Measurements from ENCODE around the gene SERBP1.

DNA sequence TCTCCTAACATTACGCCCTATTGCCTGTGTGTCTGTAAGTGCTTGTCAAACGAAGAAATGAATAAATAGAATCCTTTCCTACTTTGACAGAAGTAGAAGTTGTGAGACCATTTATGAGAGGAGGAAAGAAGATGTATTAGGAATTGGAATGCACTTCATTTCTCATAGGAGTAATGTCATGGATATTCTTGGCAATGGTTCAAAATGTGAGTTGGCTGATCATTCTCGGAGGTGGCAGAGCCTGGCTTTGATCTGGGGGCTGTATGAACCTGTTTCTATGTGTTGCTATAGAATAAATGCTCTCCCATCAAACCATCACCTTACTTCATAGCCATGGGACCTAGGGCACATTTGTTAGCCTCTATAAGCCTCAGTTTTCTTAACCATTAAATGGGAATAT, 10.1 kb upstream of the SERBP1 start:
- TF ChIP-seq SAP30 (IDR thresholded peaks at IDR 0.05; ENCODE audit: insufficient read depth, insufficient replicate concordance, low read length) (no peak), EGR1 (IDR thresholded peaks at IDR 0.05; ENCODE audit: borderline replicate concordance, low read depth, low read length) (no peak), JUN (IDR thresholded peaks at IDR 0.05; ENCODE audit: low read depth, low read length) (no peak)
- TF ChIP-seq, protein P1, sequence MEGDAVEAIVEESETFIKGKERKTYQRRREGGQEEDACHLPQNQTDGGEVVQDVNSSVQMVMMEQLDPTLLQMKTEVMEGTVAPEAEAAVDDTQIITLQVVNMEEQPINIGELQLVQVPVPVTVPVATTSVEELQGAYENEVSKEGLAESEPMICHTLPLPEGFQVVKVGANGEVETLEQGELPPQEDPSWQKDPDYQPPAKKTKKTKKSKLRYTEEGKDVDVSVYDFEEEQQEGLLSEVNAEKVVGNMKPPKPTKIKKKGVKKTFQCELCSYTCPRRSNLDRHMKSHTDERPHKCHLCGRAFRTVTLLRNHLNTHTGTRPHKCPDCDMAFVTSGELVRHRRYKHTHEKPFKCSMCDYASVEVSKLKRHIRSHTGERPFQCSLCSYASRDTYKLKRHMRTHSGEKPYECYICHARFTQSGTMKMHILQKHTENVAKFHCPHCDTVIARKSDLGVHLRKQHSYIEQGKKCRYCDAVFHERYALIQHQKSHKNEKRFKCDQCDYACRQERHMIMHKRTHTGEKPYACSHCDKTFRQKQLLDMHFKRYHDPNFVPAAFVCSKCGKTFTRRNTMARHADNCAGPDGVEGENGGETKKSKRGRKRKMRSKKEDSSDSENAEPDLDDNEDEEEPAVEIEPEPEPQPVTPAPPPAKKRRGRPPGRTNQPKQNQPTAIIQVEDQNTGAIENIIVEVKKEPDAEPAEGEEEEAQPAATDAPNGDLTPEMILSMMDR (IDR thresholded peaks at IDR 0.05; ENCODE audit: control extremely low read depth in 1 of 3, insufficient read depth in 1 of 3, low read depth in 1 of 3, low read length in 3 of 3) = no peak
